Measurements from ENCODE around the gene VIT. TPM values are rescaled to one million over a fixed set of nuclear protein-coding genes. Genes with fewer than 3 reads are reported as not detected.
A peak's percentile ranks its signal among the peaks of the same experiment; 100 is the strongest.

The VIT gene
- total RNA-seq, 1 donor from 2014 or later = not detected

DNA sequence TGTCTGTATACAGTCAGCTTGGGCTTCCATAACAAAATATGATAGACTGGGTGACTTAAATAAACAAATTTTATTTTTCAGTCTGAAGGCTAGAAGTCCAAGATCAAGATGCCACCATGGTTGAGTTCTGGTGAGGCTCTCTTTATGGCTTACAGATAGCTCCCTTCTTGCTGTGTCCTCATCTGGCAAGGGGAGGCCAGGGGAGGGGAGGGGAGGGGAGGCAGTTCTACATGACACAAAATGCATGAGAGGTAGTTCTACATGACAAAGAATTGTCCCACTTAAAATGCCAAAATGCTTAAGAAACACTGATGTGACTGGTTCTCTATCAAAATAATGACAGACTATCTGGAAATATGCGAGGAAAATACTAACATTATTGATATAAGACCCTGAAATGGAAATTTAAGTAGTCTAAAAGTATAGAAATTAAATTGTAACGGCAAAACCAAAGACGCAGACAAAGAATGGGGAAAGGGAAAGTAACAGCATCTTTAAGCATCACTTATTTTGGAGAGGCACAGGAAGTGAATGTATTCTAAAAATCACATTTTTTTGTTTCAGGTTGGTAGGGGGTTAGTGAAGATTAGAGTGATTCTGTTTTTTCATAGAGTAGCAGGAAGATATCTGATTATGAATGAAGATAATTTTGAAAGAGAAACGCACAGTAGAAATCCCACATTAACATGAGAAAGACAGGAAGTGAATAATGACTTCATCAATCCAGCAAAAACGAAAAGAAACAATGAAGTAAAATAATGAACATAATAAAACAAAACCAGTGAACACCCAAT is 138.4 kb downstream of the VIT start:
- no peak for DNase-seq (ENCODE audit: low spot score)
- H3K36me3 ChIP-seq = no peaks in the 10 kb centered on the region
- no peak for TF ChIP-seq EZH2 (IDR thresholded peaks at IDR 0.05)
- TF ChIP-seq EZH2phosphoT487 (IDR thresholded peaks at IDR 0.05) = no peak
- TF ChIP-seq, protein P1, sequence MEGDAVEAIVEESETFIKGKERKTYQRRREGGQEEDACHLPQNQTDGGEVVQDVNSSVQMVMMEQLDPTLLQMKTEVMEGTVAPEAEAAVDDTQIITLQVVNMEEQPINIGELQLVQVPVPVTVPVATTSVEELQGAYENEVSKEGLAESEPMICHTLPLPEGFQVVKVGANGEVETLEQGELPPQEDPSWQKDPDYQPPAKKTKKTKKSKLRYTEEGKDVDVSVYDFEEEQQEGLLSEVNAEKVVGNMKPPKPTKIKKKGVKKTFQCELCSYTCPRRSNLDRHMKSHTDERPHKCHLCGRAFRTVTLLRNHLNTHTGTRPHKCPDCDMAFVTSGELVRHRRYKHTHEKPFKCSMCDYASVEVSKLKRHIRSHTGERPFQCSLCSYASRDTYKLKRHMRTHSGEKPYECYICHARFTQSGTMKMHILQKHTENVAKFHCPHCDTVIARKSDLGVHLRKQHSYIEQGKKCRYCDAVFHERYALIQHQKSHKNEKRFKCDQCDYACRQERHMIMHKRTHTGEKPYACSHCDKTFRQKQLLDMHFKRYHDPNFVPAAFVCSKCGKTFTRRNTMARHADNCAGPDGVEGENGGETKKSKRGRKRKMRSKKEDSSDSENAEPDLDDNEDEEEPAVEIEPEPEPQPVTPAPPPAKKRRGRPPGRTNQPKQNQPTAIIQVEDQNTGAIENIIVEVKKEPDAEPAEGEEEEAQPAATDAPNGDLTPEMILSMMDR (IDR thresholded peaks at IDR 0.05) = no peak
- H3K9me3 ChIP-seq (ENCODE audit: low read depth) = no peaks in the 10 kb centered on the region
- peaks cover 1% of the 10 kb centered on the region for H3K27me3 Mint-ChIP-seq (ENCODE audit: insufficient read depth, low read depth)
- no peak overlapping the region for H3K9ac ChIP-seq
- H4K20me1 ChIP-seq (ENCODE audit: low read depth) = no peaks in the 10 kb centered on the region
- no peak overlapping the region for H3K27ac Mint-ChIP-seq
- H2AFZ ChIP-seq (replicated peaks) = peak overlapping the region; percentile 70
- no peak overlapping the region for H3K4me3 Mint-ChIP-seq
- H3K4me1 ChIP-seq = no peaks in the 10 kb centered on the region
- H3K27ac ChIP-seq = no peak overlapping the region
- H3K79me2 ChIP-seq (ENCODE audit: low read depth) = no peaks in the 10 kb centered on the region
- no peaks in the 10 kb centered on the region for H3K36me3 Mint-ChIP-seq
- H3F3A ChIP-seq (ENCODE audit: low read depth) = no peaks in the 10 kb centered on the region
- peaks cover 2% of the 10 kb centered on the region for H3K9me3 Mint-ChIP-seq
- H3K4me3 ChIP-seq = no peak overlapping the region
- peaks cover under 1% of the 10 kb centered on the region for H3K4me1 Mint-ChIP-seq
- no peak overlapping the region for H3K4me2 ChIP-seq
- H3K27me3 ChIP-seq = no peaks in the 10 kb centered on the region

DNA sequence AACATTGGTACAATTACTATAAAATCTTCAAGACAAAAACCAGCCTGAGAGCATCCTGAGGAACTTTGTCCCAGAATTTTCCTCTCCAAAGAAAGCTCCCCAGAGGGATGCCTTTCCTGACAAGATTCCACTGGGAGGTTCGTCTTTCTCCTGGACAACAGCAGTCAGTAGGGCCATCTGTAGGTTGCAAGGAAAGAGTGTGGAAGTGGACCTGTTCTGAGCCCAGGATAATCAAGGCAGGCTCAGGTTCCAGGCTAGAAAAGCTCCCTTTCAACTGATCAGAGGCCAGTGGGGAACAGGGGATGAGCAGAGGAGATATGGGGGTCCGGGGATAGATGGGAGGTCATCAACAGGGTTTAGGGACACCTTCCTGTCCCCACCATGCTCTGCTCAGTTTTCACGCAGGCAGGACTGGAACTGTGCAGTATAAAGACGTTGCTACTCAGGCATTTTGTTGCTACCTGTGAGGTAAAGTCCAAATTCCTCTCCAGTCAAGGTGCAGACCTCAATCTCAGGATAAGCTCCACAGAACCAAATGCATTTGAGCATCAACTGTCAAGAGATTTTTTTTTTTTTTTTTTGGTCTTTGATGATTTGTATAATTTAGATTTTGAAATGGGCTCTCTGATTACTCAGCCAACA is 143.6 kb downstream of the VIT start:
- Mint-ChIP-seq H3K9me3 (no peaks in the 10 kb centered on the region), H3K36me3 (no peaks in the 10 kb centered on the region), H3K27ac (no peak overlapping the region), H3K27me3 (ENCODE audit: insufficient read depth, low read depth) (peaks cover 3% of the 10 kb centered on the region), H3K4me1 (peaks cover 5% of the 10 kb centered on the region), H3K4me3 (no peak overlapping the region)
- TF ChIP-seq EZH2 (IDR thresholded peaks at IDR 0.05) = no peak
- TF ChIP-seq, protein P1 (IDR thresholded peaks at IDR 0.05) = no peak
- no peak for TF ChIP-seq EZH2phosphoT487 (IDR thresholded peaks at IDR 0.05)
- Histone ChIP-seq H3K79me2 (ENCODE audit: low read depth) (no peaks in the 10 kb centered on the region), H3F3A (ENCODE audit: low read depth) (no peaks in the 10 kb centered on the region), H3K4me3 (no peak overlapping the region), H3K9ac (no peak overlapping the region), H3K9me3 (ENCODE audit: low read depth) (no peaks in the 10 kb centered on the region), H3K27ac (no peak overlapping the region), H3K27me3 (no peaks in the 10 kb centered on the region), H3K4me1 (no peaks in the 10 kb centered on the region), H3K36me3 (no peaks in the 10 kb centered on the region), H3K4me2 (no peak overlapping the region), H4K20me1 (ENCODE audit: low read depth) (no peaks in the 10 kb centered on the region), H2AFZ (replicated peaks) (no peak overlapping the region)
- DNase-seq (ENCODE audit: low spot score) = no peak

DNA sequence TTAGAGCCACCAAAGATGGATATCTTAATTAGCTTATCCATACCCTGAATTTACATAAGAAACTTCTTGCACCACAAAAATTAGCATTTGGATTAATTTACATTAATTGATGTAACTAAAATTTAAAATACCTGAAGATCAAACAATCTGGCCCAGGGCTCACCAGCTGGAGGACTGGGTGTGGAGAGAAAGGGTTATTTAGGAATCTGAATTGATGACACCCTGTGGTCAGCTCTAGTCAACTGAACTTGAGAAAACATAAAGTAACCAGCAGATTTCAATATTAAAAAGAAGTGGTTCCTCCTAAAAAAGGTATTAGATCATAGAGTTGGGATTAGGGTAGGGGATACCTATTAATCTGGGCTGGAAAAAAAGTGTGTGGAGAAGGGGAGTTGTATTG is 147.3 kb downstream of the VIT start:
- Histone ChIP-seq H3K4me3 (no peak overlapping the region), H3K27me3 (no peaks in the 10 kb centered on the region), H3K4me2 (no peak overlapping the region), H2AFZ (replicated peaks) (no peak overlapping the region), H3K9me3 (ENCODE audit: low read depth) (no peaks in the 10 kb centered on the region), H3K79me2 (ENCODE audit: low read depth) (no peaks in the 10 kb centered on the region), H3K4me1 (no peaks in the 10 kb centered on the region), H3K36me3 (no peaks in the 10 kb centered on the region), H3F3A (ENCODE audit: low read depth) (no peaks in the 10 kb centered on the region), H3K9ac (no peak overlapping the region), H4K20me1 (ENCODE audit: low read depth) (no peaks in the 10 kb centered on the region), H3K27ac (no peak overlapping the region)
- Mint-ChIP-seq H3K27me3 (ENCODE audit: insufficient read depth, low read depth) (peaks cover 3% of the 10 kb centered on the region), H3K4me1 (peaks cover 5% of the 10 kb centered on the region), H3K27ac (no peak overlapping the region), H3K36me3 (peaks cover 3% of the 10 kb centered on the region), H3K4me3 (no peak overlapping the region), H3K9me3 (no peaks in the 10 kb centered on the region)
- DNase-seq (ENCODE audit: low spot score) = no peak
- TF ChIP-seq EZH2 (IDR thresholded peaks at IDR 0.05) = no peak
- TF ChIP-seq, protein P1 (IDR thresholded peaks at IDR 0.05) = no peak
- no peak for TF ChIP-seq EZH2phosphoT487 (IDR thresholded peaks at IDR 0.05)
